Measurements from ENCODE around the gene STK17B.

The STK17B gene

GRCh38 chr2:196128749-196129148, 42.6 kb downstream of the STK17B start:
- Histone ChIP-seq H4K20me1 (no peaks in the 10 kb centered on the region), H3K27me3 (no peaks in the 10 kb centered on the region), H3K36me3 (peaks cover 26% of the 10 kb centered on the region), H3K4me3 (no peak overlapping the region), H3K4me1 (no peaks in the 10 kb centered on the region), H3K27ac (no peak overlapping the region), H3K9me3 (peaks cover 68% of the 10 kb centered on the region), H3K4me2 (no peak overlapping the region), H3K9ac (no peak overlapping the region)
- no peak for TF ChIP-seq Cebpa-rat (IDR thresholded peaks at IDR 0.05)

GRCh38 chr2:196125596-196125995, 45.8 kb downstream of the STK17B start:
- Histone ChIP-seq H3K9ac (no peak overlapping the region), H3K9me3 (peaks cover 36% of the 10 kb centered on the region), H4K20me1 (no peaks in the 10 kb centered on the region), H3K4me3 (no peak overlapping the region), H3K4me2 (no peak overlapping the region), H3K36me3 (0 out of 2 replicates have a peak, but pooled peaks cover 6% of the 10 kb centered on the region), H3K27me3 (no peaks in the 10 kb centered on the region), H3K4me1 (no peaks in the 10 kb centered on the region), H3K27ac (no peak overlapping the region)
- no peak for TF ChIP-seq Cebpa-rat (IDR thresholded peaks at IDR 0.05)

GRCh38 chr2:196123679-196124373, 47.6 kb downstream of the STK17B start:
- Histone ChIP-seq H3K36me3 (no peaks in the 10 kb centered on the region), H3K4me1 (no peaks in the 10 kb centered on the region), H3K27me3 (no peaks in the 10 kb centered on the region), H4K20me1 (no peaks in the 10 kb centered on the region), H3K4me3 (no peak overlapping the region), H3K4me2 (no peak overlapping the region), H3K9ac (no peak overlapping the region), H3K27ac (no peak overlapping the region), H3K9me3 (peaks cover 19% of the 10 kb centered on the region)
- no peak for TF ChIP-seq Cebpa-rat (IDR thresholded peaks at IDR 0.05)

- Histone ChIP-seq H3K27ac (no peak overlapping the region), H3K36me3 (no peaks in the 10 kb centered on the region), H3K4me2 (no peak overlapping the region), H3K9me3 (no peaks in the 10 kb centered on the region), H3K4me3 (no peak overlapping the region), H3K27me3 (no peaks in the 10 kb centered on the region), H4K20me1 (no peaks in the 10 kb centered on the region), H3K4me1 (no peaks in the 10 kb centered on the region), H3K9ac (no peak overlapping the region)
- no peak for TF ChIP-seq Cebpa-rat (IDR thresholded peaks at IDR 0.05)
Measured at GRCh38 chr2:196119926-196120325, 51.5 kb downstream of the STK17B start.

- no peak overlapping the region for H3K4me2 ChIP-seq
- no peak overlapping the region for H3K4me3 ChIP-seq
- no peak for TF ChIP-seq Cebpa-rat (IDR thresholded peaks at IDR 0.05)
- H4K20me1 ChIP-seq, result no peaks in the 10 kb centered on the region
- 0 out of 2 replicates have a peak, but pooled peaks cover 8% of the 10 kb centered on the region for H3K4me1 ChIP-seq
- no peaks in the 10 kb centered on the region for H3K27me3 ChIP-seq
- no peak overlapping the region for H3K27ac ChIP-seq
- H3K9me3 ChIP-seq, result no peaks in the 10 kb centered on the region
- no peaks in the 10 kb centered on the region for H3K36me3 ChIP-seq
- H3K9ac ChIP-seq, result no peak overlapping the region
Measured at GRCh38 chr2:196117214-196117705, 54.1 kb downstream of the STK17B start.

- H3K27me3 ChIP-seq, result no peaks in the 10 kb centered on the region
- H3K36me3 ChIP-seq, result no peaks in the 10 kb centered on the region
- no peaks in the 10 kb centered on the region for H3K9me3 ChIP-seq
- TF ChIP-seq Cebpa-rat (IDR thresholded peaks at IDR 0.05), result no peak
- no peak overlapping the region for H3K27ac ChIP-seq
- no peak overlapping the region for H3K4me2 ChIP-seq
- 0 out of 2 replicates have a peak, but pooled peaks cover 8% of the 10 kb centered on the region for H3K4me1 ChIP-seq
- H3K9ac ChIP-seq, result no peak overlapping the region
- no peaks in the 10 kb centered on the region for H4K20me1 ChIP-seq
- no peak overlapping the region for H3K4me3 ChIP-seq
Measured at GRCh38 chr2:196113061-196113974, 58.1 kb downstream of the STK17B start.

GRCh38 chr2:196112418-196113034, 58.9 kb downstream of the STK17B start:
- Histone ChIP-seq H4K20me1 (no peaks in the 10 kb centered on the region), H3K27me3 (no peaks in the 10 kb centered on the region), H3K9me3 (no peaks in the 10 kb centered on the region), H3K27ac (no peak overlapping the region), H3K4me2 (no peak overlapping the region), H3K4me3 (no peak overlapping the region), H3K9ac (no peak overlapping the region), H3K36me3 (no peaks in the 10 kb centered on the region), H3K4me1 (0 out of 2 replicates have a peak, but pooled peaks cover 8% of the 10 kb centered on the region)
- no peak for TF ChIP-seq Cebpa-rat (IDR thresholded peaks at IDR 0.05)

GRCh38 chr2:196108604-196109003, 62.8 kb downstream of the STK17B start:
- H3K4me1 ChIP-seq, result peaks cover 36% of the 10 kb centered on the region
- H3K4me3 ChIP-seq, result no peak overlapping the region
- no peaks in the 10 kb centered on the region for H3K27me3 ChIP-seq
- H3K27ac ChIP-seq, result no peak overlapping the region
- no peak overlapping the region for H3K4me2 ChIP-seq
- H3K9me3 ChIP-seq, result 0 out of 2 replicates have a peak, but pooled peaks cover 4% of the 10 kb centered on the region
- no peak overlapping the region for H3K9ac ChIP-seq
- no peak for TF ChIP-seq Cebpa-rat (IDR thresholded peaks at IDR 0.05)
- no peaks in the 10 kb centered on the region for H4K20me1 ChIP-seq
- no peaks in the 10 kb centered on the region for H3K36me3 ChIP-seq

GRCh38 chr2:196105951-196106350, 65.4 kb downstream of the STK17B start:
- no peaks in the 10 kb centered on the region for H3K36me3 ChIP-seq
- no peak for TF ChIP-seq Cebpa-rat (IDR thresholded peaks at IDR 0.05)
- no peaks in the 10 kb centered on the region for H3K27me3 ChIP-seq
- H3K4me2 ChIP-seq, result peak overlapping the region; percentile 28
- H4K20me1 ChIP-seq, result no peaks in the 10 kb centered on the region
- 0 out of 2 replicates have a peak overlapping the region, but pooled peaks have one; percentile 10 for H3K27ac ChIP-seq
- H3K9ac ChIP-seq, result no peak overlapping the region
- H3K4me1 ChIP-seq, result peaks cover 48% of the 10 kb centered on the region
- no peak overlapping the region for H3K4me3 ChIP-seq
- 0 out of 2 replicates have a peak, but pooled peaks cover 4% of the 10 kb centered on the region for H3K9me3 ChIP-seq
